Bronchial epithelial cell (primary cell): Measurements from ENCODE around the gene VCP. TPM values are rescaled to one million over a fixed set of nuclear protein-coding genes. Genes with fewer than 3 reads are reported as not detected.

Experiments
- DNase-seq: peaks from one replicate; pipeline ENCODE4 v3.0.0-alpha.2; 2010; ENCODE audit warnings: low read depth
- FAIRE-seq: peaks from 2 replicates; lab custom pipeline; 2011; peaks lifted over from hg19 to GRCh38; lab: Jason Lieb, UNC
- H3K27me3 ChIP-seq: 2 replicates; pipeline ENCODE4 v1.5.1; 2011; ENCODE audit warnings: low read length; ENCODE audit not compliant: control insufficient read depth, insufficient read depth
- H3K36me3 ChIP-seq: 2 replicates; pipeline ENCODE4 v1.5.1; 2011; ENCODE audit warnings: low read length; ENCODE audit not compliant: control insufficient read depth, insufficient read depth
- H3K4me3 ChIP-seq: 2 replicates; pipeline ENCODE4 v1.5.1; 2011; ENCODE audit warnings: mild to moderate bottlenecking, low read depth, low read length, control low read depth
- total RNA-seq: library from RNA; depleted of rRNA; stranded (reverse); fragments of >200 nt; gene quantifications from 2 replicates; pipeline ENCODE4 v1.2.1, GENCODE V29; 2014
- TF ChIP-seq, protein P1 (sequence below): IDR thresholded peaks from 2 replicates; pipeline ENCODE4 v1.5.1; 2011; ENCODE audit warnings: mild to moderate bottlenecking, moderate library complexity, low read length, control low read depth, inconsistent platforms; ENCODE audit not compliant: insufficient read depth, severe bottlenecking

The VCP gene
- total RNA-seq, 1 donor from 2014 or later: 320 TPM

DNA sequence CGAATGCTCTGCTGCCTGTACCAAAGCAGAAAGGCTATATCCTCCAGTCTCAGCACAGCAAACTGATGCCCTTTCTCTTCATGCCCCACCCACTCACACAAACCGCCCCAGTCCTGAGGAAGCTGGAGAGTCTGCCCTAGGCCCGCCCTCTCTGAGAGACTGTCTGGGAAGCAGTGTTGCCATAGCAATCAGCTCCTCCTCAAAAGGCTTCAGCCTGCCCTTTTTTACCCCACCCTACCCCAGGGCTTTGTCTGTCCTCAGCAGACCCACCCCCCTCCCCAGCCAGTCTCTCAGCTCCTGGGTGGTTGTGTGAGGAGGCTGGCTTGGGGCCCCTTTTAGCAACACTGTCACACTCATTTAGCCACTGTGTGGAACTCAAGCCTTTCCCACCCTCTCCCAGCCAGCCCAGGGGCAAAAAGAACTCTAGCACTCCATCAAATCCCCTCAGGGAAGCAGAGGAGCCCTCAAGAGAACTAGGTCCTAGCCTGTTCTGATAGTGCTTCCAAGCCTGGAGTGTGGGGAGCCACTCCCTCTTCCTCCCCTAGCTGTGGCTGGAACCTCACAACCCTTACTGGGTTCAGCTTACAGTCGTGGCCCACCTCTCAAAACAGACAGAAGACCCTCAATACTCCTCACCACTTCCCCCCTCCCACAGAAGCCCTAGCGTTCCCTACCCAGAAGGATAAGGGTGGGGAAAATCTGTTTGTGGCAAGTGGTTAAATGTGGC lies 41.9 kb upstream of the VCP start:
- no peaks in the 10 kb centered on the region for H3K36me3 ChIP-seq
- DNase-seq: peak; percentile 93
- H3K4me3 ChIP-seq: peak overlapping the region; percentile 74
- no peaks in the 10 kb centered on the region for H3K27me3 ChIP-seq
- TF ChIP-seq, protein P1, sequence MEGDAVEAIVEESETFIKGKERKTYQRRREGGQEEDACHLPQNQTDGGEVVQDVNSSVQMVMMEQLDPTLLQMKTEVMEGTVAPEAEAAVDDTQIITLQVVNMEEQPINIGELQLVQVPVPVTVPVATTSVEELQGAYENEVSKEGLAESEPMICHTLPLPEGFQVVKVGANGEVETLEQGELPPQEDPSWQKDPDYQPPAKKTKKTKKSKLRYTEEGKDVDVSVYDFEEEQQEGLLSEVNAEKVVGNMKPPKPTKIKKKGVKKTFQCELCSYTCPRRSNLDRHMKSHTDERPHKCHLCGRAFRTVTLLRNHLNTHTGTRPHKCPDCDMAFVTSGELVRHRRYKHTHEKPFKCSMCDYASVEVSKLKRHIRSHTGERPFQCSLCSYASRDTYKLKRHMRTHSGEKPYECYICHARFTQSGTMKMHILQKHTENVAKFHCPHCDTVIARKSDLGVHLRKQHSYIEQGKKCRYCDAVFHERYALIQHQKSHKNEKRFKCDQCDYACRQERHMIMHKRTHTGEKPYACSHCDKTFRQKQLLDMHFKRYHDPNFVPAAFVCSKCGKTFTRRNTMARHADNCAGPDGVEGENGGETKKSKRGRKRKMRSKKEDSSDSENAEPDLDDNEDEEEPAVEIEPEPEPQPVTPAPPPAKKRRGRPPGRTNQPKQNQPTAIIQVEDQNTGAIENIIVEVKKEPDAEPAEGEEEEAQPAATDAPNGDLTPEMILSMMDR: no peak
- FAIRE-seq: no peak

DNA sequence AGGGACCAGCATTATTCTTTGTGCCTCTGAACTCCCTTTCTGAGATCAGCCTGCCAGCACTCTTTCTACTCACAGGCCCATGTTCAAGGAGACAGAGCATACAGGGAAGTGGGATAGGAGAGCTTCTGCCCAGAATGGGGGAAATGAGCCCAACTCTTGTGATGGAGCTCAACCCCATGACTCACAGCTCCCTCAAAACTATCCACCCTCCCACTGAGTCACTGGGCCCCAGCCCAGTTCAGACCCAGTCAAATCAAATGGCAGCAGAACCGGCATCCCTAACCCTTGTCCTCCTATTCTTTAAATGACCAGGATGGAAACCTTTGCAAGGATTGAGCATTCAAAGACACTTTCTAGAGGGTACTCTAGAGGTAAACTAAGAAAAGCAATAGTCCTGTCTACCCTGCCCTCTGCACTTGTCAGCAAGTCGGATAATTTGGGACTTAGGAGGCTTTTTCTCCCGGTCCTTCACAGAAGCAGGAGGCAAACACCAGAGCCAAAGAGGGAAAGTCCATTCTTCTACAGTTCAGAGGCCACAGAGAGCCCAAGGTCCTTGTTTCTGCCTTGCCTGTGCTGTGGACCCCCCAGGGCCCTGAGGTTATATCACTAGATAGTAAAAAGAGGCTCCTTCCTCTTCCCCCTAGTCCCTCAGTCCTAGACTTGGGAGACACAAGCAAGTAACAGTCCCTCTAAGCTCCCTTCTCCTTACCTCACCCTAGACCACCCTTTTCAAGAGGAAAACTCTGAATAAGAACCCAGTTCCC lies 40.0 kb upstream of the VCP start:
- no peaks in the 10 kb centered on the region for H3K27me3 ChIP-seq
- peaks cover 2% of the 10 kb centered on the region for H3K36me3 ChIP-seq
- FAIRE-seq: no peak
- TF ChIP-seq, protein P1: no peak
- H3K4me3 ChIP-seq: no peak overlapping the region
- DNase-seq: peak; percentile 84

DNA sequence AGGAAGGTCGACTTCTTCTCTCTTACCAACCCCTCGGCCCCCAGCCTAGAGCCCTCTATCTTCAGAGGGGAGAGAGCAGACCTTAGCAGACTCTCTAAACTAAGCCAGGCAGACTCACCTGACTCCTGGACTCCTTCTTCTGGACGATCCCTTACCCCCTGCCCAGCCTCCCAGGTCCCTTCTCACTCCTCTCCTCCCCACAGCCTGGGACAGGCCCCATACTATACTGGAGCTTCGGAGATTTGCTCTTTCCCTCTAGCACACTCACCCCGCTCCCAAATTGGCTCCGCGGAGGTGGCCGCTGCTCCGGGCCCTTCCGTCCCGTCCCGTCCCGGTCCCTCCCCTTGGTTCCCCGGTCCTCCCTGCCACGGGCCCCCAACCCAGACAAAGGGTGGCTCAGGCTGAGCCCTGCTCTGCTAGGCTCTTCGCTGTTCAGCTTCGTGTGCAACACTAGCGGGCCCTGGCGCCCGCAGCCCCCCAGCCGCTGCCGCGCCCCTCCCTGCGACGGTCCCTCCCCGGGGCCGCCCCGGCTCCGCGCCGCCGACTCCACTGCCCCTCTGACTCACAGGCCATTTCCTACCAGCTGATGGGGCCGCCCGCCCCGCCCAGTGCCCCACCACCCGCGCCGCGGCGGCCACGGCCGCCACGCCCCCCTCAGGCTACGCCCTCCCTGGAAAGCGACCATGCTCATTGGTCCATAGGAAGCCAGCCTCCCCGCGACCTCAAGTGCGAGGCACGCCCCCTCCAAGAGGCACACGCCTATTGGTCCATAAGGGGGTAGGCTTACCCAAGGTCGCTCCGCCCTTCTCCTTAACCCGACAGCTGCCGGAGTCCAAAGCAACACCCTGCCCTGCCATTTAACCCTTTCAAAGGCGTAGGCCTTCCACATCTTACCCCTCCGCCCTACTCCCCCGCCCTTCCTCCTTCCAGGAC lies 38.8 kb upstream of the VCP start:
- Histone ChIP-seq H3K36me3 (peaks cover 2% of the 10 kb centered on the region), H3K27me3 (no peaks in the 10 kb centered on the region), H3K4me3 (peak overlapping the region; percentile 73)
- TF ChIP-seq, protein P1: no peak
- FAIRE-seq (no peak), DNase-seq (peak; percentile 95)

DNA sequence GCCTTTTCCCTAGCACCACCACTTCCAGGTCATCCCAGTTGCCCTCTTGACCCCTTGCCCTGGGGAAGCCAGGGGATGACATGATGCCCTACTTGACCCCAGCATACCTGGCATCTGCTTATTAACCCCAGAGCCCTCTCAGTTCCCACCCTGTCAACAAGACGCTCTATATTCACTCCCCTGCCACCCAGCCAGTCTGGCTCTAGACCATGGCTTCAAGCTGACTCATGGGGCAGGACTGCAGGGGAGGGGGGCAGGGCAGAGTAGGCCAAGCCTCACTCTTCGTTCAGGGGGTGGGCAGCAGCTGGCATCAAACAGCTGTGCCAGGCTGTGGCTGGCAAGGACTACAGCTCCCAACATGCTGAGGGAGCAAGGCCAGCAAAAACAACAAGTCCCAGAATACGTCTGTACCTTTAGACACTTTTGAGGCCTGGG lies 37.9 kb upstream of the VCP start:
- peak overlapping the region; percentile 73 for H3K4me3 ChIP-seq

DNA sequence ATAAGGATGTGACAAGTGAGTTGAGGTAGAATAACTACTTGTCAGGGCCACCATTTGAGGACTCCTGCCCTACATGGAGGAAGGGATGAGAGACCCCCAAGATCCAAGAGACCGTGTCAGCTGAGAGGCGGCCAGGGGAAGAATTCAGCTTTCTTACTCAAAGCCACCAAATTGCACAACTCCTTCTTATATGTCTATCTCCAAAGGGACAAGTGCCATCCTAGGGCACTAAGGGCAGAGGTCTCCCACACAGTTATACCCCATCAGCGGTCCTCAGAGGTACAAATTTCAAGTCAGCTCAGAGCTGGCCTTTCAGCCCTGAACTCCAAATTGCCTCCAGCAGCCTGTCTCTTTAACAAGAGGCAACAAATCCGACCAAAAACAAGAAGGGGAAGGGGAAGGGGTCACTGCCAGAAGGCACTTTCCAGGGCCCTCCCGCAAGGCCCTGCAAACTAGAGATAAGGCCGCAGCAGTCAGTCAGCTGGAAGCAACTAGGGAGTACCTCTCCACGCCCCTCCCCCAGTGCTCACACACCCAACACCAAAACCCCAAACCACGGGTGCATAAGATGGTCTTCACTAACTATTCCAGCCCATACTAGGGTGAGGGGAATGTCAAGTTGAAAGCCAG lies 36.6 kb upstream of the VCP start:
- Histone ChIP-seq H3K36me3 (peaks cover 4% of the 10 kb centered on the region), H3K4me3 (no peak overlapping the region), H3K27me3 (no peaks in the 10 kb centered on the region)
- FAIRE-seq: no peak
- TF ChIP-seq, protein P1: no peak
- no peak for DNase-seq

More for the DNA sequence above, 37.9 kb upstream of the VCP start:
- Histone ChIP-seq H3K27me3 (no peaks in the 10 kb centered on the region), H3K36me3 (peaks cover 4% of the 10 kb centered on the region)
- peak; percentile 61 for DNase-seq
- TF ChIP-seq, protein P1: no peak
- no peak for FAIRE-seq
